ENCODE data around the gene PDE4D.

DNA sequence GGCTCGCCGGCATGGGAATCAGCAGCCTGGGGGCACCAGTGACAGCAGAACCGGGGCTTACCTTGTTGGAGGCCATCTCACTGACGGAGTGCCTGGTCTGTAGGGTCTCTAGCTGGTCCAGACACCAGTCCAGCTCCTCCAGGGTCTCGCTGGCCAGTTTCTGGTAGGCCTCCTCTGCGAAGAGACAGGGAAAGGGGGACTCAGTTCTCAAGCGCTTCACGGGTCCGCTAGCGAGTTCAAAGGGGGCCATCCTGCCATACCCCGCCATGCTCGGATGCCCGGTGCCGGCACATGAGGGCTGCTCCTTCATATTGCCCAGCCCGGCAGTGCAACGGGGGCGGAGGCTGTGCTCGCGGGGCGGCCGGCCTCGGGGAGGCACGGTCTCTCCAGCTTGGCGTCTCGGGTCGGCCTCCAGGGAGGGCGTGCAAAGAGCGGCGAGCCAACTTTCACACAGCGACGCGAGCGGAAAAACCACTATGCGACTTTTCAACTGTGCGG is 854.7 kb downstream of the PDE4D start:
- TF ChIP-seq PATZ1 (CRISPR knock-in tag; IDR thresholded peaks at IDR 0.05; ENCODE audit: borderline replicate concordance) (no peak), GLIS3 (CRISPR knock-in tag; IDR thresholded peaks at IDR 0.05) (no peak), ISL1 (CRISPR knock-in tag; IDR thresholded peaks at IDR 0.05) (no peak), ZFP30 (CRISPR knock-in tag; IDR thresholded peaks at IDR 0.05) (no peak)

Data from SK-N-SH treated with all-trans-retinoic acid at 6 μM for 48 hours (cell line).